Epithelial cell of esophagus (primary cell): ENCODE measurements around the gene RNU6-9.
A peak's percentile ranks its signal among the peaks of the same experiment; 100 is the strongest.

Experiments used
- DNase-seq: peaks from one replicate; pipeline ENCODE4 v3.0.0; 2010; ENCODE audit warnings: low read depth
- H3K4me3 ChIP-seq: 2 replicates; pipeline ENCODE4 v1.5.1; 2011; ENCODE audit warnings: mild to moderate bottlenecking, low read length, control low read depth
- TF ChIP-seq, protein P1 (sequence below): IDR thresholded peaks from 2 replicates; pipeline ENCODE4 v1.5.1; 2011; ENCODE audit warnings: low read depth, mild to moderate bottlenecking, low read length, control low read depth, inconsistent platforms; ENCODE audit not compliant: insufficient read depth; ENCODE audit errors: missing control alignments

The RNU6-9 gene

GRCh38 chr19:925526-926322 lies 32.4 kb downstream of the RNU6-9 start, which contains the start of gene ARID3A:
Gene ARID3A (plus strand): TSS chr19:926035. CDS start chr19:929529, 3,494 bp downstream.
- DNase-seq: peak; percentile 79
- TF ChIP-seq, protein P1, sequence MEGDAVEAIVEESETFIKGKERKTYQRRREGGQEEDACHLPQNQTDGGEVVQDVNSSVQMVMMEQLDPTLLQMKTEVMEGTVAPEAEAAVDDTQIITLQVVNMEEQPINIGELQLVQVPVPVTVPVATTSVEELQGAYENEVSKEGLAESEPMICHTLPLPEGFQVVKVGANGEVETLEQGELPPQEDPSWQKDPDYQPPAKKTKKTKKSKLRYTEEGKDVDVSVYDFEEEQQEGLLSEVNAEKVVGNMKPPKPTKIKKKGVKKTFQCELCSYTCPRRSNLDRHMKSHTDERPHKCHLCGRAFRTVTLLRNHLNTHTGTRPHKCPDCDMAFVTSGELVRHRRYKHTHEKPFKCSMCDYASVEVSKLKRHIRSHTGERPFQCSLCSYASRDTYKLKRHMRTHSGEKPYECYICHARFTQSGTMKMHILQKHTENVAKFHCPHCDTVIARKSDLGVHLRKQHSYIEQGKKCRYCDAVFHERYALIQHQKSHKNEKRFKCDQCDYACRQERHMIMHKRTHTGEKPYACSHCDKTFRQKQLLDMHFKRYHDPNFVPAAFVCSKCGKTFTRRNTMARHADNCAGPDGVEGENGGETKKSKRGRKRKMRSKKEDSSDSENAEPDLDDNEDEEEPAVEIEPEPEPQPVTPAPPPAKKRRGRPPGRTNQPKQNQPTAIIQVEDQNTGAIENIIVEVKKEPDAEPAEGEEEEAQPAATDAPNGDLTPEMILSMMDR: no peak
- peak within 1 kb of the TSS; percentile 76 for H3K4me3 ChIP-seq

DNA sequence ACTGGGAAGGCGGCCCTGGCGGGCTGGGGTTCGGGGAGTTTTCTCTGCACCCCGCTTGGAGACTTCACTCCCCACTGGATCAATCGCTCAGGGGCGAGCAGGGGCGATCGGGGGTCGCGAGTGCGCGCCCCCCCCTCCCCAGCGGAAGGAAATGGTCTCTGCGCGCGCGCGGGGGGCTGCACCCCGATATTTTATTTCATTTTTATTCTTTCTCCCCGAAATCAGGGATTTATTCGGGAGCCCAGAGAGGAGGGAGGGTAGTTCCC lies 33.0 kb downstream of the RNU6-9 start:
- peak overlapping the region; percentile 76 for H3K4me3 ChIP-seq
- TF ChIP-seq, protein P1: no peak
- no peak for DNase-seq

DNA sequence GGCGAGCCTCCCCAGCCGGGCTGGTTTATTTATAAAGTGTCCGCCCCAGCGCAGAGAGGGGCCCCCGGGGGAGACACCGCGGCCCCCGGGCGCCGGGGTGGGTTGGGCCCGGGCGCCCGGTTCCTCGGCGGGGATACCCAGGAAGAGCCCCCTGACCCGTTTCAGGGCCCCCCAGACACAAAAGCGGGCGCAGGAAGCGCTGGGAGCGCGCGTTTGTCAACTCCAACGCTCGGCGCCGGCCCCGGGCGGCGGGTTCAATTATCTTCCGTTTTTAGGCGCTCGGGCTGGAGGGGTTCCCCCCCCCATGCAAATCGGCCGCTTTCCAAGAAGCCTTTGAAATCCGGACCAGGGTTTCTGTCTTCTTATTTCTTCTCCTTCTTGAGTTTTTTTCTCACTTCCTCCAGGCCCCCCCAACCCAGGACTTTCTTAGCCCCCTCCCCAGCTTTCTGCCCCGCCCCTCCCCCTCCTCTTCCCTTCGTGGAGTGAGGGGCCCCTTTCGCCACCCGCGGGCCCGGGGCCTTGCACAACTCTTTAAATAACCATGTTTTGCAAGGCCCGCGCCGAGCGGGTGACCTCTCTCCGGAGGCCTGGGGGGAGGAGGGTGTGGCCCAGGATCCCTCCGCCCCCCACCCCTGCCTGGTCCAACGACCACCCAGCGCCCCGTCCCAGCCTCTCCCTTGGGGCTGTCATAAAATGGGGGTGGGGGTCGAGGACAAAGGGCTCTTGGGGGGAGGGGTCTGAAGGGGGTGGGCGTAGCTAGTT lies 33.5 kb downstream of the RNU6-9 start:
- TF ChIP-seq, protein P1: no peak
- H3K4me3 ChIP-seq: peak overlapping the region; percentile 76
- DNase-seq: peak; percentile 42

- DNase-seq: no peak
- TF ChIP-seq, protein P1: no peak
- peak overlapping the region; percentile 76 for H3K4me3 ChIP-seq
These were observed 34.1 kb downstream of the RNU6-9 start for GRCh38 chr19:927351-927779.

- DNase-seq: no peak
- H3K4me3 ChIP-seq: no peak overlapping the region
- TF ChIP-seq, protein P1: no peak
These were observed 34.6 kb downstream of the RNU6-9 start for GRCh38 chr19:927780-928401.

DNA sequence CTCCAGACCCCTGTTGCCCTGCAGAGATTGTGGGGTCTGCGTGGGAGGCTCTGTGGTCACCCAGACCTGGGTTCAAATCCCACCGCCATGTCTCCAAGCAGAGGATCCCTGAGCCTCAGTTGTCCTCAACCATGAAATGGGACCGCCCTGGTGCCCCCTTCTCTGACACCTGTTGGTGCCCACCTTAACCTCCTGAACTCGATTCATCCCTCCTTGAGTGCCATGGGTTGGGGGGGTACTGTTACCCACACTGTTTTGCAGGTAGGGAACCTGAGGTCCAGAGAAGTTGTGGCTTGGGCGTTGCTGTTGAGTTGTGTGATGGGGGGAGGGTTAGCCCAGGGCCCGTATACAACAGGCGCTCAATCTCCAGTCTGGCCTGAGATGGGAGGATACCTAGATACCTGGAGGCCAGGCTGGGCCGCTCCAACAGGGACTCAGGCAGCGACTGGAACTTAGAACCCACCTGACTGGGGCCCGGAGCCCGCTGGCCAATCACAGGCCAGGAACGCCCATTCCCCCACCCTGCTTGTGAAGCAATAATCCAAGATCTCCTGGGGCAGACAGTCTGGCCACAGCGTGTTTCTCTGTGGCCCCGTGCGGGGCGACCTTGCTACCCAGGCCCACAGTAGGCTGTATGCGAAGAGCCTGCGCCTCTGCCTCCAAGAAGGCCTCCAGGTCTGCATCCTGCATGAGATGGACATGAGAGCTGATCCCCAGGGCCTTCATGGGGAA lies 35.4 kb downstream of the RNU6-9 start:
- TF ChIP-seq, protein P1: no peak
- DNase-seq: no peak
- H3K4me3 ChIP-seq: no peak overlapping the region
